Measurements from ENCODE around the gene PMEL.

DNA sequence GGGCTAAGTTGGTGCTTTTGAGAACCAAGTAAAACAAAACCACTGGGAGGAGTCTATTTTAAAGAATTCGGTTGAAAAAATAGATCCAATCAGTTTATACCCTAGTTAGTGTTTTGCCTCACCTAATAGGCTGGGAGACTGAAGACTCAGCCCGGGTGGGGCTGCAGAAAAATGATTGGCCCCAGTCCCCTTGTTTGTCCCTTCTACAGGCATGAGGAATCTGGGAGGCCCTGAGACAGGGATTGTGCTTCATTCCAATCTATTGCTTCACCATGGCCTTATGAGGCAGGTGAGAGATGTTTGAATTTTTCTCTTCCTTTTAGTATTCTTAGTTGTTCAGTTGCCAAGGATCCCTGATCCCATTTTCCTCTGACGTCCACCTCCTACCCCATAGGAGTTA, 6.2 kb upstream of the PMEL start:
- TF ChIP-seq, protein P1, sequence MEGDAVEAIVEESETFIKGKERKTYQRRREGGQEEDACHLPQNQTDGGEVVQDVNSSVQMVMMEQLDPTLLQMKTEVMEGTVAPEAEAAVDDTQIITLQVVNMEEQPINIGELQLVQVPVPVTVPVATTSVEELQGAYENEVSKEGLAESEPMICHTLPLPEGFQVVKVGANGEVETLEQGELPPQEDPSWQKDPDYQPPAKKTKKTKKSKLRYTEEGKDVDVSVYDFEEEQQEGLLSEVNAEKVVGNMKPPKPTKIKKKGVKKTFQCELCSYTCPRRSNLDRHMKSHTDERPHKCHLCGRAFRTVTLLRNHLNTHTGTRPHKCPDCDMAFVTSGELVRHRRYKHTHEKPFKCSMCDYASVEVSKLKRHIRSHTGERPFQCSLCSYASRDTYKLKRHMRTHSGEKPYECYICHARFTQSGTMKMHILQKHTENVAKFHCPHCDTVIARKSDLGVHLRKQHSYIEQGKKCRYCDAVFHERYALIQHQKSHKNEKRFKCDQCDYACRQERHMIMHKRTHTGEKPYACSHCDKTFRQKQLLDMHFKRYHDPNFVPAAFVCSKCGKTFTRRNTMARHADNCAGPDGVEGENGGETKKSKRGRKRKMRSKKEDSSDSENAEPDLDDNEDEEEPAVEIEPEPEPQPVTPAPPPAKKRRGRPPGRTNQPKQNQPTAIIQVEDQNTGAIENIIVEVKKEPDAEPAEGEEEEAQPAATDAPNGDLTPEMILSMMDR (conservative IDR thresholded peaks at IDR 0.05; ENCODE audit: low read depth, low read length) = no peak
- TF ChIP-seq RAD21 (IDR thresholded peaks at IDR 0.05; ENCODE audit: low read length) = no peak

Measured in IMR-90 (cell line).